Stimulated activated naive CD8-positive, alpha-beta T cell treated with anti-CD3 and anti-CD28 coated beads, Interleukin-15, Interleukin-2, amounts not matched to agents 100 ng/mL and 50 ng/mL, for 24 hours (primary cell): ENCODE data around the gene TACR2.

Experiments
- H3K27ac Mint-ChIP-seq: one replicate; pipeline ENCODE4 v1.8.0; 2021; ENCODE audit warnings: mild to moderate bottlenecking, mixed read lengths
- H3K27me3 Mint-ChIP-seq: one replicate; pipeline ENCODE4 v1.8.0; 2021; ENCODE audit warnings: mixed read lengths
- H3K36me3 Mint-ChIP-seq: one replicate; pipeline ENCODE4 v1.8.0; 2021; ENCODE audit warnings: low read depth, mixed read lengths
- H3K4me1 Mint-ChIP-seq: one replicate; pipeline ENCODE4 v1.8.0; 2021; ENCODE audit warnings: low read depth, mixed read lengths
- H3K4me3 Mint-ChIP-seq: one replicate; pipeline ENCODE4 v1.8.0; 2021; ENCODE audit warnings: mild to moderate bottlenecking, mixed read lengths
- H3K9me3 Mint-ChIP-seq: one replicate; pipeline ENCODE4 v1.8.0; 2021; ENCODE audit warnings: mixed read lengths

Gene TACR2

DNA sequence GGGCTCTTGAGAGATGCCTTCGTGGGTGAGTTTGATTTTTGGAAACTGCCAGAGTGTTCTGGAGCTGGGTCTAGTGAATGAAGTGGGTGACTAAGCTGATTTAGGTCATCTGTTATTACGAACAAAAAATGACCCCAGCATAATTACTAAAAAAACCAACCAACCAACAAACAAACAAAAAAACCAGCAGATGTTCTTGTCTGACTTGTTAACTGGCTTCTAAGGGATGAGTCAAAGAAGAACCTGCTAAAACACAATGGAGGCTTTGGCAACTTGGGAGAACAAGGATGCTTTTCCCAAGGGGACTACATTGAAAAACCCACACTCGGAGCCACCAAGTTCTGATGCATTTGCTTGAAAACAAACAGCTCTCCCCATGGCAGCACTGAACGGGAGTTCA is 11.5 kb downstream of the TACR2 start:
- Mint-ChIP-seq H3K27me3 (no peaks in the 10 kb centered on the region), H3K36me3 (peaks cover 37% of the 10 kb centered on the region), H3K9me3 (no peaks in the 10 kb centered on the region), H3K27ac (no peak overlapping the region), H3K4me3 (no peak overlapping the region), H3K4me1 (peaks cover 14% of the 10 kb centered on the region)

- Mint-ChIP-seq H3K36me3 (peaks cover 37% of the 10 kb centered on the region), H3K4me1 (peaks cover 14% of the 10 kb centered on the region), H3K27ac (no peak overlapping the region), H3K4me3 (no peak overlapping the region), H3K9me3 (no peaks in the 10 kb centered on the region), H3K27me3 (no peaks in the 10 kb centered on the region)
These were observed 11.9 kb downstream of the TACR2 start for GRCh38 chr10:69404786-69405185.

GRCh38 chr10:69403519-69403918 is 13.2 kb downstream of the TACR2 start:
- Mint-ChIP-seq H3K4me1 (peaks cover 8% of the 10 kb centered on the region), H3K27me3 (no peaks in the 10 kb centered on the region), H3K36me3 (peaks cover 46% of the 10 kb centered on the region), H3K4me3 (no peak overlapping the region), H3K27ac (no peak overlapping the region), H3K9me3 (no peaks in the 10 kb centered on the region)

DNA sequence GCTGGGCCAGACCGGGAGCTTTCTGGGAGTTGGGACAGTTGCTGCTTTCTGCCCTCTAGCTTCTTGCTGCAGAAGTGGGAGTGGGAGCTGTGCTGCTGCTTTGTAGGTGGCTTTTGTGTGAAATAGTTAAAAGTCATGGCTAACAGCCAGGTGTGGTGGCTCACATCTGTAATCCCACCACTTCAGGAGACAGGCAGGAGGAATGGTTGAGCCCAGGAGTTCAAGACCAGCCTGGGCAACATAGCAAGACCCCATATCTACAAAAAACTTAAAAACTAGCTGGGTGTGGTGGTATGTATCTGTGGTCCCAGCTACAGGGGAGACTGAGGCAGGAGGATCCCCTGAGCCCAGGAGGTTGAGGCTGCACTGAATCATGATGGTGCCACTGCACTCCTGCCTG is 13.7 kb downstream of the TACR2 start:
- Mint-ChIP-seq H3K27me3 (no peaks in the 10 kb centered on the region), H3K36me3 (peaks cover 48% of the 10 kb centered on the region), H3K4me1 (peaks cover 4% of the 10 kb centered on the region), H3K4me3 (no peak overlapping the region), H3K9me3 (no peaks in the 10 kb centered on the region), H3K27ac (no peak overlapping the region)

DNA sequence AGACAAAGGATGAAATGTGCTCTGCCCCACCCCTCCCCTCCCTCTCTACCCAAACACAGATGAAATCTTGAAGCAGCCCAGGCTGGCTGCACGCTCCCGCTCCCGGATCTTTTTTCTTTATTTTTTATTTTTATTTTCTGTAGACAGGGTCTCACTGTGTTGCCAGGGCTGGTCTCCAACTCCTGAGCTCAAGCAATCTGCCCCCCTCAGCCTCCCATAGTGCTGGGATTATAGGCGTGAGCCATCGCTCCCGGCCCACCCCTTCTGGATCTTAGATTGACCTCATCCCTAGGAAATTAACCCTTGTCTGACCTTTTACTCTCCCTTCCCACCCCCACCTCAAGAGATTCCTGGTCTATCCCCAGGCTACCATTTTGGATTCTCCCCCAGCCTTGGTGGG is 14.3 kb downstream of the TACR2 start:
- Mint-ChIP-seq H3K4me1 (no peaks in the 10 kb centered on the region), H3K4me3 (no peak overlapping the region), H3K36me3 (peaks cover 48% of the 10 kb centered on the region), H3K9me3 (no peaks in the 10 kb centered on the region), H3K27ac (no peak overlapping the region), H3K27me3 (no peaks in the 10 kb centered on the region)

DNA sequence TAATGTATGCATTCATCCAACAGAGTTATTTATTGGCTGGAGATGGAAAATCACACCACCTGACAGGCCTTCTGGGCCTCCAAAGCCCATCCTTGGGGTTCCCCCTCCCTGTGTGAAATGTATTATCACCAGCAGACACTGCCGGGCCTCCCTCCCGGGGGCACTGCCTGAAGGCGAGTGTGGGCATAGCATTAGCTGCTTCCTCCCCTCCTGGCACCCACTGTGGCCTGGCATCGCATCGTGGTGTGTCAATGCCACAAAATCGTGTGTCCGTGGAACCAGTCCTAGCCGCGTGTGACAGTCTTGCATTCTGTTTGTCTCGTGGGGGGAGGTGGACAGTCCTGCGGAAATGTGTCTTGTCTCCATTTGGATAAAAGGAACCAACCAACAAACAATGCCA is 15.3 kb downstream of the TACR2 start:
- H3K27me3 Mint-ChIP-seq = no peaks in the 10 kb centered on the region
- no peak overlapping the region for H3K4me3 Mint-ChIP-seq
- H3K9me3 Mint-ChIP-seq = no peaks in the 10 kb centered on the region
- H3K27ac Mint-ChIP-seq = no peak overlapping the region
- peaks cover 54% of the 10 kb centered on the region for H3K36me3 Mint-ChIP-seq
- no peaks in the 10 kb centered on the region for H3K4me1 Mint-ChIP-seq

DNA sequence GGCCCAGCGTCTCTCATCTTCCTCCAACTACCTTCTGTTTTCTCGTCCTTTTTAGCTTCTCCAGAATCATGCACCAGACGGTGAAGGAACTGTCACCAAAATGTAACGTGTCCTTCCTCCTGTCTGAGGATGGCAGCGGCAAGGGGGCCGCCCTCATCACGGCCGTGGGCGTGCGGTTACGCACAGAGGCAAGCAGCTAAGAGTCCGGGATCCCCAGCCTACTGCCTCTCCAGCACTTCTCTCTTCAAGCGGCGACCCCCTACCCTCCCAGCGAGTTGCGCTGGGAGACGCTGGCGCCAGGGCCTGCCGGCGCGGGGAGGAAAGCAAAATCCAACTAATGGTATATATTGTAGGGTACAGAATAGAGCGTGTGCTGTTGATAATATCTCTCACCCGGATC is 15.8 kb downstream of the TACR2 start:
- H3K36me3 Mint-ChIP-seq = peaks cover 57% of the 10 kb centered on the region
- H3K4me1 Mint-ChIP-seq = no peaks in the 10 kb centered on the region
- H3K27me3 Mint-ChIP-seq = no peaks in the 10 kb centered on the region
- no peaks in the 10 kb centered on the region for H3K9me3 Mint-ChIP-seq
- no peak overlapping the region for H3K4me3 Mint-ChIP-seq
- no peak overlapping the region for H3K27ac Mint-ChIP-seq

DNA sequence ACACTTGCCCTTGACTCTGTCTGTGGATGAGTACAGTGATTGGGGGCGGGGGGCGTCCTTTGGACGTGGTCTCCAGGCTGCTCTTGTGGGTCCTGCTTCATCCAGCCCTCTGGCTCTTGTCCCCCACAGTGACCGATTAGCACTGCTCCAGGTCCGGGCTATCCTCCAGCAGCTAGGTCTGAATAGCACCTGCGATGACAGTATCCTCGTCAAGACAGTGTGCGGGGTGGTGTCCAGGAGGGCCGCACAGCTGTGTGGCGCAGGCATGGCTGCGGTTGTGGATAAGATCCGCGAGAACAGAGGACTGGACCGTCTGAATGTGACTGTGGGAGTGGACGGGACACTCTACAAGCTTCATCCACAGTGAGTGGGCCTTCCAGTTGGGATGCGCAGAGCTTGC is 18.3 kb downstream of the TACR2 start:
- no peak overlapping the region for H3K27ac Mint-ChIP-seq
- no peaks in the 10 kb centered on the region for H3K27me3 Mint-ChIP-seq
- H3K9me3 Mint-ChIP-seq = no peaks in the 10 kb centered on the region
- H3K36me3 Mint-ChIP-seq = peaks cover 67% of the 10 kb centered on the region
- H3K4me1 Mint-ChIP-seq = no peaks in the 10 kb centered on the region
- H3K4me3 Mint-ChIP-seq = no peak overlapping the region

- no peak overlapping the region for H3K4me3 Mint-ChIP-seq
- peaks cover 64% of the 10 kb centered on the region for H3K36me3 Mint-ChIP-seq
- no peaks in the 10 kb centered on the region for H3K27me3 Mint-ChIP-seq
- H3K27ac Mint-ChIP-seq = no peak overlapping the region
- no peaks in the 10 kb centered on the region for H3K4me1 Mint-ChIP-seq
- no peaks in the 10 kb centered on the region for H3K9me3 Mint-ChIP-seq
These were observed 18.7 kb downstream of the TACR2 start for GRCh38 chr10:69397972-69398371.

- no peak overlapping the region for H3K4me3 Mint-ChIP-seq
- peaks cover 63% of the 10 kb centered on the region for H3K36me3 Mint-ChIP-seq
- H3K27ac Mint-ChIP-seq = no peak overlapping the region
- no peaks in the 10 kb centered on the region for H3K9me3 Mint-ChIP-seq
- no peaks in the 10 kb centered on the region for H3K27me3 Mint-ChIP-seq
- H3K4me1 Mint-ChIP-seq = peaks cover 6% of the 10 kb centered on the region
These were observed 22.7 kb downstream of the TACR2 start for GRCh38 chr10:69394020-69394419.

GRCh38 chr10:69392481-69393000 is 24.2 kb downstream of the TACR2 start:
- no peak overlapping the region for H3K27ac Mint-ChIP-seq
- peaks cover 6% of the 10 kb centered on the region for H3K4me1 Mint-ChIP-seq
- no peaks in the 10 kb centered on the region for H3K9me3 Mint-ChIP-seq
- H3K4me3 Mint-ChIP-seq = no peak overlapping the region
- H3K27me3 Mint-ChIP-seq = no peaks in the 10 kb centered on the region
- H3K36me3 Mint-ChIP-seq = peaks cover 71% of the 10 kb centered on the region

DNA sequence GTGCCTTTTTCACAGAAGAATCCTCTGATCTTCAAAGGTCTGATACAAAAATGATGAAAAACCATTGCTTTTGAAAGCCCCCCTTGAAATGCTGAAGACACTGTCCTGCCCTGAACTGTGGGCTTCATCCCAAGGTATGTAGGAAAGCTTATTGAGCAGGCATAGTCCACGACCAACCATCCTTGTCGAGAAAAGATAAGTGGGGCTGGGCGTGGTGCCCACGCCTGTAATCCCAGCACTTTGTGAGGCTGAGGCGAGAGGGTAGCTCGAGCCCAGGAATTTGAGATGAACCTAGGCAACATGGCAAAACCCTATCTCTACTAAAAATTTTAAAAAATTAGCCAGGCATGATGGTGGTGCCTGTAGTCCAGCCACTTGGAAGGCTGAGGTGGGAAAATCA is 25.6 kb downstream of the TACR2 start:
- Mint-ChIP-seq H3K9me3 (no peaks in the 10 kb centered on the region), H3K27me3 (no peaks in the 10 kb centered on the region), H3K27ac (no peak overlapping the region), H3K4me3 (no peak overlapping the region), H3K36me3 (peaks cover 68% of the 10 kb centered on the region), H3K4me1 (peaks cover 6% of the 10 kb centered on the region)

GRCh38 chr10:69389827-69390490 is 26.8 kb downstream of the TACR2 start:
- no peaks in the 10 kb centered on the region for H3K27me3 Mint-ChIP-seq
- no peaks in the 10 kb centered on the region for H3K9me3 Mint-ChIP-seq
- peaks cover 6% of the 10 kb centered on the region for H3K4me1 Mint-ChIP-seq
- no peak overlapping the region for H3K27ac Mint-ChIP-seq
- H3K4me3 Mint-ChIP-seq = no peak overlapping the region
- H3K36me3 Mint-ChIP-seq = peaks cover 74% of the 10 kb centered on the region

DNA sequence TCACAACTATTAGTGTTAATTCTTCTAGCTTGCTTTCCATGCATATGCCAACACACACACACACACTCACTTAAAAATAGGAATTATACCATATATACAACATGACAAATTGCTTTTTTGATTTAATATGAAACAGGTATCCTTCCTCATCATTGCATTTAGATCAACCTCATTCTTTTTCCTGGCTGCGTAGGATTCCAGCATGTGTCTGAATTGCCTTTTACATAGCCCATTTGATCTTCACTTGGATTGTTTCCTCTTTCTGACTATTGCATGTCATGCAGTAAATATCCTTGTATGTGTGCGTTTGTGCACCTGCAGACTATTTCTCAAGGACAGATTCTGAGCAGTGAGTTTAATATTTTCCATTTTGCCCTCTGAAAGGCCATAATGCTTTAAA is 28.2 kb downstream of the TACR2 start:
- H3K36me3 Mint-ChIP-seq = peaks cover 76% of the 10 kb centered on the region
- no peaks in the 10 kb centered on the region for H3K27me3 Mint-ChIP-seq
- peaks cover 6% of the 10 kb centered on the region for H3K4me1 Mint-ChIP-seq
- no peak overlapping the region for H3K4me3 Mint-ChIP-seq
- H3K27ac Mint-ChIP-seq = no peak overlapping the region
- H3K9me3 Mint-ChIP-seq = no peaks in the 10 kb centered on the region

GRCh38 chr10:69387500-69387899 is 29.2 kb downstream of the TACR2 start:
- Mint-ChIP-seq H3K9me3 (no peaks in the 10 kb centered on the region), H3K36me3 (peaks cover 81% of the 10 kb centered on the region)

More at GRCh38 chr10:69387500-69387899, 29.2 kb downstream of the TACR2 start:
- Mint-ChIP-seq H3K27ac (no peak overlapping the region), H3K4me1 (peaks cover 6% of the 10 kb centered on the region), H3K4me3 (no peak overlapping the region), H3K27me3 (no peaks in the 10 kb centered on the region)
